ENCODE data around the gene MVD. TPM values are rescaled to one million over a fixed set of nuclear protein-coding genes. Genes with fewer than 3 reads are reported as not detected.

MVD gene
- total and polyA plus RNA-seq, 4 donors: 21.7 to 99.2 (median 74.7) TPM

GRCh38 chr16:88702371-88703210, 39.7 kb upstream of the MVD start:
- Histone ChIP-seq H3K36me3 (ENCODE audit: control insufficient read depth in 4 of 4, insufficient read depth in 3 of 4, low read depth in 1 of 4, low read length in 3 of 4) (peaks cover 0 to 10% (median 3%) of the 10 kb centered on the region in 4 donors), H3K4me1 (ENCODE audit: control insufficient read depth in 4 of 4, insufficient read depth in 4 of 4, low read length in 3 of 4) (peaks cover 6 to 40% (median 24%) of the 10 kb centered on the region in 4 donors), H3K27me3 (ENCODE audit: control insufficient read depth in 4 of 4, insufficient read depth in 4 of 4, low read length in 3 of 4) (no peaks in the 10 kb centered on the region), H3K27ac (ENCODE audit: low read depth in 1 of 2, low read length in 2 of 2) (peak overlapping the region; percentile 81 to 84), H3K4me3 (ENCODE audit: low read depth in 1 of 3, low read length in 3 of 3) (no peak overlapping the region), H3K9ac (ENCODE audit: low read depth in 1 of 2, low read length in 2 of 2) (no peak overlapping the region), H3K9me3 (ENCODE audit: control insufficient read depth in 4 of 4, low read length in 3 of 4) (no peaks in the 10 kb centered on the region)
- no peak for TF ChIP-seq ATF3 (IDR thresholded peaks at IDR 0.05)
- TF ChIP-seq, protein P1, sequence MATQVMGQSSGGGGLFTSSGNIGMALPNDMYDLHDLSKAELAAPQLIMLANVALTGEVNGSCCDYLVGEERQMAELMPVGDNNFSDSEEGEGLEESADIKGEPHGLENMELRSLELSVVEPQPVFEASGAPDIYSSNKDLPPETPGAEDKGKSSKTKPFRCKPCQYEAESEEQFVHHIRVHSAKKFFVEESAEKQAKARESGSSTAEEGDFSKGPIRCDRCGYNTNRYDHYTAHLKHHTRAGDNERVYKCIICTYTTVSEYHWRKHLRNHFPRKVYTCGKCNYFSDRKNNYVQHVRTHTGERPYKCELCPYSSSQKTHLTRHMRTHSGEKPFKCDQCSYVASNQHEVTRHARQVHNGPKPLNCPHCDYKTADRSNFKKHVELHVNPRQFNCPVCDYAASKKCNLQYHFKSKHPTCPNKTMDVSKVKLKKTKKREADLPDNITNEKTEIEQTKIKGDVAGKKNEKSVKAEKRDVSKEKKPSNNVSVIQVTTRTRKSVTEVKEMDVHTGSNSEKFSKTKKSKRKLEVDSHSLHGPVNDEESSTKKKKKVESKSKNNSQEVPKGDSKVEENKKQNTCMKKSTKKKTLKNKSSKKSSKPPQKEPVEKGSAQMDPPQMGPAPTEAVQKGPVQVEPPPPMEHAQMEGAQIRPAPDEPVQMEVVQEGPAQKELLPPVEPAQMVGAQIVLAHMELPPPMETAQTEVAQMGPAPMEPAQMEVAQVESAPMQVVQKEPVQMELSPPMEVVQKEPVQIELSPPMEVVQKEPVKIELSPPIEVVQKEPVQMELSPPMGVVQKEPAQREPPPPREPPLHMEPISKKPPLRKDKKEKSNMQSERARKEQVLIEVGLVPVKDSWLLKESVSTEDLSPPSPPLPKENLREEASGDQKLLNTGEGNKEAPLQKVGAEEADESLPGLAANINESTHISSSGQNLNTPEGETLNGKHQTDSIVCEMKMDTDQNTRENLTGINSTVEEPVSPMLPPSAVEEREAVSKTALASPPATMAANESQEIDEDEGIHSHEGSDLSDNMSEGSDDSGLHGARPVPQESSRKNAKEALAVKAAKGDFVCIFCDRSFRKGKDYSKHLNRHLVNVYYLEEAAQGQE (IDR thresholded peaks at IDR 0.05): no peak
- no peak for TF ChIP-seq FOXA1 (IDR thresholded peaks at IDR 0.05)
- no peak for TF ChIP-seq HNF4A (conservative IDR thresholded peaks at IDR 0.05)
- TF ChIP-seq EGR1 (IDR thresholded peaks at IDR 0.05; ENCODE audit: low read depth in 2 of 2): no peak
- TF ChIP-seq SP1 (IDR thresholded peaks at IDR 0.05): no peak
- TF ChIP-seq ZBTB33 (IDR thresholded peaks at IDR 0.05): no peak
- no peak for TF ChIP-seq HNF4G (IDR thresholded peaks at IDR 0.05)
- no peak for TF ChIP-seq TAF1 (conservative IDR thresholded peaks at IDR 0.05)
- no peak for TF ChIP-seq JUND (IDR thresholded peaks at IDR 0.05)
- TF ChIP-seq CTCF (IDR thresholded peaks at IDR 0.05; ENCODE audit: low read depth, low read length, missing input control): no peak
- TF ChIP-seq, protein P2, sequence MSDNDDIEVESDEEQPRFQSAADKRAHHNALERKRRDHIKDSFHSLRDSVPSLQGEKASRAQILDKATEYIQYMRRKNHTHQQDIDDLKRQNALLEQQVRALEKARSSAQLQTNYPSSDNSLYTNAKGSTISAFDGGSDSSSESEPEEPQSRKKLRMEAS (IDR thresholded peaks at IDR 0.05): no peak
- no peak for TF ChIP-seq YY1 (IDR thresholded peaks at IDR 0.05)
- no peak for TF ChIP-seq RXRA (IDR thresholded peaks at IDR 0.05)
- no peak for TF ChIP-seq RAD21 (IDR thresholded peaks at IDR 0.05)
- TF ChIP-seq FOXA2 (IDR thresholded peaks at IDR 0.05): no peak
- 83% methylated on average over 31 of the region's 31 CpGs for WGBS
- no peak for DNase-seq (ENCODE audit: low spot score)

All from liver (tissue), 9 donors.